Measurements from ENCODE around the gene ADD3. TPM values are rescaled to one million over a fixed set of nuclear protein-coding genes. Genes with fewer than 3 reads are reported as not detected.
"Not testable (repeated sequence)": the region's sequence is repeated elsewhere in the genome, so short reads cannot be mapped to it uniquely, and the experiment has no call there.

The ADD3 gene
- total and polyA plus RNA-seq, 5 donors, result 47.4 to 146 (median 122) TPM

DNA sequence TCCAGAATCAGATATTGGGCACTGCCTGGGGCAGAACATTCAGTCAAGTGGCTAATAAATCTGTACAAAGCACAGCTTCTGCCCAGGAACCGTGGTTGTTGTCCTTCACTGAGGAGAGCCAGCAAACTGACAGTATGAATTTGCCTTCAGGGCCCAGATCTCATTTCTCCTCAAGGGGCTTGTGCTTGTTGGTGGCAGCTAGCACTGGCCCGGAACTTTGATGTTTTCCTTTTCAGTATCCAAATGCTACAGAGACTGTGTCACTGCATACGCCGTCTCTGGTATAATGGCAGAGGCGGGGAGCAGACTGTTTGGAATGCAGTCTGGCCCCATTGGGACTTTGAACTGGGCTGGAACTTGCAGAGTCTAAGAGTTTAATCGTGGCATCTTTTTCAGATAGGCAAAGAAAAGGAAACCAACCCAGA lies 30.4 kb upstream of the ADD3 start:
- ATAC-seq (peak; percentile 76 to 83), DNase-seq (peak; percentile 50 to 72 (median 51))
- H3K4me1 ChIP-seq (ENCODE audit: control insufficient read depth, insufficient read depth, low read length), result no peaks in the 10 kb centered on the region
- peak overlapping the region; percentile 4 for H3K27ac ChIP-seq (ENCODE audit: low read length)
- 47% methylated on average over 6 of the region's 6 CpGs for WGBS
- H3K27me3 ChIP-seq (ENCODE audit: control insufficient read depth, insufficient read depth), result no peaks in the 10 kb centered on the region
- intact Hi-C loops (cut with DNase I), result no loop called here
- no peak overlapping the region for H3K4me3 ChIP-seq (ENCODE audit: low read length)
- H3K9me3 ChIP-seq (ENCODE audit: control insufficient read depth, low read length), result no peaks in the 10 kb centered on the region

DNA sequence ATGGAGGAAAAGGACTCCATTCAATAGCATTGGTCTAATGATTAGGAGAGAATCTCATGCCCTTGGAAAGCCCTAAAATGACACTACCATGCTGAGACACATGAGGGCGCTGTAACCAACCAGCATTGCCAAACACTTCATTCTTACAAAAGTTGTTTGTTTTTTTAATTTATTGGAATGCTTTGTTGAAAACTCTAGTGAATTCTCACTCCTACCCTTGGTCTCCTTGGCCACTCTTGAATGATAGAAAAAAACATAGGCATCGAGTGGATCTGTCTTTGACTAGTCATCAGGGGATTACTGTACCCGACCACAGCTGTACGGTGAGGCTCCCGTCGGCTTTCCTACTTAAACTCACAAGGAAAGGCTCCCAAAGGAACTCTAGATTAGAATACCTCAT lies 29.3 kb upstream of the ADD3 start:
- H3K4me3 ChIP-seq (ENCODE audit: low read length), result no peak overlapping the region
- 51% methylated on average over 6 of the region's 6 CpGs for WGBS
- H3K4me1 ChIP-seq (ENCODE audit: control insufficient read depth, insufficient read depth, low read length), result no peaks in the 10 kb centered on the region
- intact Hi-C loops (cut with DNase I), result no loop called here
- no peaks in the 10 kb centered on the region for H3K9me3 ChIP-seq (ENCODE audit: control insufficient read depth, low read length)
- H3K27ac ChIP-seq (ENCODE audit: low read length), result no peak overlapping the region
- H3K27me3 ChIP-seq (ENCODE audit: control insufficient read depth, insufficient read depth), result no peaks in the 10 kb centered on the region
- DNase-seq (peak in 2 of 3 donors; percentile 28 to 57), ATAC-seq (peak in 1 of 2 donors; percentile 47)

DNA sequence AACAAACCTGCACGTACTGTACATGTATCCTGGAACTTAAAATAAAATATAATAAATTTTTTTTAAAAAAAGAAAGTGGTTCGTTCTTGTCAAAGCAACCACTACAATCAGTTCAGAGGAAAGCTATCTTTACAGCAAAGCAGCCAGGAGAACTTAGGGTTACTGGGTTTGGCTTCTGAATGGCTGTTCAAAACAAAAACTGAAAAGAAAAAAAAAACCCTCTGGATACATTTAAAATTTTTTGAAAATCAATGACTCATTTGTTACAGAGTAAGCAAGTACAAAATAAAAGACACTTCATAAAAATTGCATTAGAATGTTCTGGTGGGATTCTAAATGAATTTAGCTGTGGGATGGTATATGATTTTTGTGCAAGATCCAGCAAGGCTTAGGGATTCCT lies 28.6 kb upstream of the ADD3 start:
- no peaks in the 10 kb centered on the region for H3K4me1 ChIP-seq (ENCODE audit: control insufficient read depth, insufficient read depth, low read length)
- intact Hi-C loops (cut with DNase I), result no loop called here
- WGBS, result 69% methylated on average over 2 of the region's 2 CpGs
- H3K27ac ChIP-seq (ENCODE audit: low read length), result no peak overlapping the region
- no peak for ATAC-seq
- no peaks in the 10 kb centered on the region for H3K9me3 ChIP-seq (ENCODE audit: control insufficient read depth, low read length)
- no peak overlapping the region for H3K4me3 ChIP-seq (ENCODE audit: low read length)
- H3K27me3 ChIP-seq (ENCODE audit: control insufficient read depth, insufficient read depth), result no peaks in the 10 kb centered on the region
- DNase-seq, result no peak

DNA sequence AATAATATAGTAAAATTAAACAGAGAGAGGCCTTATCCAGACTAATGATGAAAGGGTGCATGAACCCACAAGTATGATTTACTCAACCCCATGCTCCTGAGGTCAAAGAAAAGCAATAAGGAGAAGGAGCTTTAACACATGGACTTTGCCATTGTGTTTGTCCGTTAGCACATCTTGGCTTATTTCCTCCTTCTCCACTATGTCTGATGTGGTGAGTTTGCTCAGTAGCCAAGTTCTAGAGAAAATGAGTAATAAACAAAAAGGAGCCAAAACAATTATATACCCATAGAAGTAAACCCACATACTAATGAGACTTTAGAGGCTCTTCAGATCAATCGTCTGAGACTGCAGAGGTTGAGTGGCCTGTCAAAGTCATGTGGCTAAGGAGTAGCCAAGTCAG lies 26.1 kb upstream of the ADD3 start:
- no peak overlapping the region for H3K4me3 ChIP-seq (ENCODE audit: low read length)
- ATAC-seq (peak; percentile 28 to 47), DNase-seq (no peak)
- peak overlapping the region; percentile 91 for H3K27ac ChIP-seq (ENCODE audit: low read length)
- intact Hi-C loops (cut with DNase I), result no loop called here
- H3K4me1 ChIP-seq (ENCODE audit: control insufficient read depth, insufficient read depth, low read length), result no peaks in the 10 kb centered on the region
- H3K9me3 ChIP-seq (ENCODE audit: control insufficient read depth, low read length), result no peaks in the 10 kb centered on the region
- no peaks in the 10 kb centered on the region for H3K27me3 ChIP-seq (ENCODE audit: control insufficient read depth, insufficient read depth)
- 35% methylated on average over 2 of the region's 2 CpGs for WGBS

DNA sequence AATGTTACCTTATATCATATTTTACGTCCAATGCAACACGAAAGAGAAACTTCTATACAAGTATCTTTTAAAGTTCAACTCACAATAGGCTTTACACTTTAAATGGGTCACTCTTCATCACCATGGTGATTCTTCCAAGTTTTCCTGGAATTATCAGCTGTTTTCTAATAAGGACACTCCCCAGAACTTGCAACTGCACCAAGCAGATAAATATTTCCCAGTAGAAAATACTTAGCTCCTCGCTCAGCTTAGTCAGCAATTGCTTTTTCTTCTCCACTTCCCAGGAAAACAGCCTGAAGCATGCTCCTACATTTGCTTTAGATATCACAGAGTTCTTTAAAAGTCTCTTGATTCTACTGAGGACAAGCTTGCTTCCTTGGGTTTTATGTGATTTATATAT lies 25.7 kb upstream of the ADD3 start:
- Histone ChIP-seq H3K4me1 (ENCODE audit: control insufficient read depth, insufficient read depth, low read length) (no peaks in the 10 kb centered on the region), H3K27ac (ENCODE audit: low read length) (peak overlapping the region; percentile 91), H3K9me3 (ENCODE audit: control insufficient read depth, low read length) (no peaks in the 10 kb centered on the region), H3K4me3 (ENCODE audit: low read length) (no peak overlapping the region), H3K27me3 (ENCODE audit: control insufficient read depth, insufficient read depth) (no peaks in the 10 kb centered on the region)
- DNase-seq (no peak), ATAC-seq (peak; percentile 84 to 88)
- 55% methylated on average over 3 of the region's 3 CpGs for WGBS
- intact Hi-C loops (cut with DNase I), result no loop called here

DNA sequence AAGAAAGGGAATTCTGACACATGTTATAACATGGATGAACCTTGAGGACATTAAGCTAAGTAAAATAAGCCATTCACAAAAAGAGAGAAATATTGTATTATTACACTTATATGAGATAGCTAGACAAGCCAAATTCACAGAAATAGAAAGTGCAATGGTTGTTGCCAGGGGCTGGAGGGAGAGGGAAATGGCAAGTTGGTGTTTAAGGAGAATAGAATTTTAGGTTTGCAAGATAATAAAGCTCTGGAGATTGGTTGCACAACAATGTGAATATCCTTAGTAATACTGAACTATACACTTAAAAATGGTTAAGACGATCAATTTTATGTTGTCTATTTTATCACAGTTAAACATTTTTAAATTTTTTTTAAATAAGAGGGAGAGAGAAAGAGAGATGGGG lies 25.0 kb upstream of the ADD3 start:
- Histone ChIP-seq H3K9me3 (ENCODE audit: control insufficient read depth, low read length) (no peaks in the 10 kb centered on the region), H3K4me3 (ENCODE audit: low read length) (no peak overlapping the region), H3K27ac (ENCODE audit: low read length) (no peak overlapping the region), H3K4me1 (ENCODE audit: control insufficient read depth, insufficient read depth, low read length) (no peaks in the 10 kb centered on the region), H3K27me3 (ENCODE audit: control insufficient read depth, insufficient read depth) (no peaks in the 10 kb centered on the region)
- ATAC-seq, result no peak
- intact Hi-C loops (cut with DNase I), result no loop called here
- no peak for DNase-seq
- WGBS, result 52% methylated on average over 1 of the region's 1 CpG

DNA sequence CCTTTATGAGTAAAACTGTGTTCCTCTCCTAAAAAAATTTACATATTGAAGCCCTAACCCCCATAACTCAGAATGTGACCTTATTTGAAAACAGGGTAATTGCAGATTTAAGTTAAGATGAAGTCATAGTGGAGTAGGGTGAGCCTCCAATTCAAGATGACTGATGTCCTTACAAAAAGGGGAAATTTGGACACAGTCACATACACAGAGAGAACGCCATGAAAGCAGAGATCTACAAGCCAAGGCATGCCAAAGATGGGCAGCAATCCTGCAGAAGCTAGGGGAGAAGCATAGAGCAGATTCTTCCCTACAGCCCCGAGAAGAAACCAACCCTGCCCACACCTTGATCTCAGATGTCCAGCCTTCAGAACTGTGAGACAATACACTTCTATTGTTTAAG lies 23.8 kb upstream of the ADD3 start:
- Histone ChIP-seq H3K4me1 (ENCODE audit: control insufficient read depth, insufficient read depth, low read length) (no peaks in the 10 kb centered on the region), H3K9me3 (ENCODE audit: control insufficient read depth, low read length) (no peaks in the 10 kb centered on the region), H3K4me3 (ENCODE audit: low read length) (no peak overlapping the region), H3K27ac (ENCODE audit: low read length) (no peak overlapping the region), H3K27me3 (ENCODE audit: control insufficient read depth, insufficient read depth) (no peaks in the 10 kb centered on the region)
- 85% methylated on average over 2 of the region's 2 CpGs for WGBS
- intact Hi-C loops (cut with DNase I), result no loop called here
- ATAC-seq (no peak), DNase-seq (no peak)

DNA sequence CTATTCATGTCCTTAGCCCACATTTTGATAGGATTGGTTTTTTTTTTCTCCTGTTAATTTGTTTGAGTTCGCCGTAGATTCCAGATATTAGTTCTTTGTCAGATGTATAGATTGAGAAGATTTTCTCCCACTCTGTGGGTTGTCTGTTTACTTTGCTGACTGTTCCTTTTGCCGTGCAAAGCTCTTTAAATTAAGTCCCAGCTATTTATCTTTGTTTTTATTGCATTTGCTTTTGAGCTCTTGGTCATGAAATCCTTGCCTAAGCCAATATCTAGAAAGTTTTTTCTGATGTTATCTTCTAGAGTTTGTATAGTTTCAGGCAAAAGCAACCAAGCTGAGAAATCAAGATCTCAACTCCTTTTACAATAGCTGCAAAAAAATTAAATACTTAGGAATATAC lies 22.0 kb upstream of the ADD3 start:
- H3K4me1 ChIP-seq (ENCODE audit: control insufficient read depth, insufficient read depth, low read length); H3K27ac ChIP-seq (ENCODE audit: low read length); intact Hi-C loops (cut with DNase I); H3K4me3 ChIP-seq (ENCODE audit: low read length); ATAC-seq; DNase-seq; H3K27me3 ChIP-seq (ENCODE audit: control insufficient read depth, insufficient read depth); H3K9me3 ChIP-seq (ENCODE audit: control insufficient read depth, low read length): not testable (repeated sequence)
- WGBS, result 95% methylated on average over 3 of the region's 3 CpGs

DNA sequence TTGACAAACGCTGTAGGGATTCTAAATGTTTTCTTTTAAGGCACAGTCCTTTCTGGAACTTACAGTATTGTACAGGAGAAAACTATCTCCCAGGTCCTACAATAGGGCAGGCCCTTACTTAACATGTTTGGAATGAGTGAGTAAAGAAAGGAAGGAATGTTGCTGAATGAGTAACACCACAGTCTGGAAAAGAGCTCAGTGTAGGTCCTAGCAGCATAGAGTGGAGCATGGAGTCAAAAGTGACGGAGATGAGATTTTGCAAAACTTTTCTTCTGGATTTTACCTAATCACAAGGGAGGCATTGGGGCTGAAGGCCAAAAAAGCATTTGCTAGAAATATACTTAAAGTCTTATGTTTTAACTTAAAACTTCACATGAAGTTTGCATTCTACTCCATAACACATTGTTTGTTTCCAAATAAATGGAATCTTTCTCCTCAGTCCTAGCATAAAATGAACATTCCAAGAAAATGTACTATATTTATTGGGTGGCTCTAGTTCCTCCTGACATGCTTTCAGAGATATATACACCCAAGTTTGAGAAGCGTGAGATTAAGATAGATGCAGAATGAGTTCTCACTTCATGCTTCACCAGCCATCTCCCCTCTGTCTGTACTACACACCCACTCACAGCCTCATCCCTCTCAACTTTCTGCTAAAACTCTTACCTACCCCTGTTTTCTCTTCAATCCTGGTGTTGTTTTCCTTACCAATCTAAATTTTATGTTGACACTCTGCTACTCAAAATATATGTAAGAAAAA lies 20.2 kb upstream of the ADD3 start:
- intact Hi-C loops (cut with DNase I), result no loop called here
- no peak overlapping the region for H3K27ac ChIP-seq (ENCODE audit: low read length)
- 78% methylated on average over 3 of the region's 3 CpGs for WGBS
- no peaks in the 10 kb centered on the region for H3K9me3 ChIP-seq (ENCODE audit: control insufficient read depth, low read length)
- DNase-seq (no peak), ATAC-seq (peak in 1 of 2 donors; percentile 31)
- no peaks in the 10 kb centered on the region for H3K4me1 ChIP-seq (ENCODE audit: control insufficient read depth, insufficient read depth, low read length)
- no peak overlapping the region for H3K4me3 ChIP-seq (ENCODE audit: low read length)
- no peaks in the 10 kb centered on the region for H3K27me3 ChIP-seq (ENCODE audit: control insufficient read depth, insufficient read depth)

DNA sequence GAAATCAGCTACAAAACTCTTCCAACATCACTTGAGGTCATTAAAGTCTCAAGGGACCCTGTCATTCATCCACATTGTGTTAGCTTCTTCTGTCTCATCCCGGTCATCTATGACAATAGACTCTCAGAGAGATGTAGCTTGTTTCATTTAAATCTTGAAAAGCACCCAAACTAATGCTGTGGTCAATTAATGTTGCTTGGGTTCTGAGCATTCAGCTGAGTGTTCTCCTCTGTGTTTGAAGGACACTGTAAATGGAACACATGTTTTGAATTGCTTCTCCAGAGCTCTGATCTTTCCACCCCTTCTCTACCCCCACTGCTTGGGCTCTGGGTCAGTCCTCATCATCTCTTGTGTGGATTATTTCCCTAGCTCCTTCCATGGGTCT lies 19.6 kb upstream of the ADD3 start:
- H3K27me3 ChIP-seq (ENCODE audit: control insufficient read depth, insufficient read depth), result no peaks in the 10 kb centered on the region
- DNase-seq (no peak), ATAC-seq (no peak)
- no peaks in the 10 kb centered on the region for H3K4me1 ChIP-seq (ENCODE audit: control insufficient read depth, insufficient read depth, low read length)
- H3K27ac ChIP-seq (ENCODE audit: low read length), result no peak overlapping the region
- 76% methylated on average over 1 of the region's 1 CpG for WGBS
- intact Hi-C loops (cut with DNase I), result no loop called here
- no peaks in the 10 kb centered on the region for H3K9me3 ChIP-seq (ENCODE audit: control insufficient read depth, low read length)
- H3K4me3 ChIP-seq (ENCODE audit: low read length), result no peak overlapping the region

DNA sequence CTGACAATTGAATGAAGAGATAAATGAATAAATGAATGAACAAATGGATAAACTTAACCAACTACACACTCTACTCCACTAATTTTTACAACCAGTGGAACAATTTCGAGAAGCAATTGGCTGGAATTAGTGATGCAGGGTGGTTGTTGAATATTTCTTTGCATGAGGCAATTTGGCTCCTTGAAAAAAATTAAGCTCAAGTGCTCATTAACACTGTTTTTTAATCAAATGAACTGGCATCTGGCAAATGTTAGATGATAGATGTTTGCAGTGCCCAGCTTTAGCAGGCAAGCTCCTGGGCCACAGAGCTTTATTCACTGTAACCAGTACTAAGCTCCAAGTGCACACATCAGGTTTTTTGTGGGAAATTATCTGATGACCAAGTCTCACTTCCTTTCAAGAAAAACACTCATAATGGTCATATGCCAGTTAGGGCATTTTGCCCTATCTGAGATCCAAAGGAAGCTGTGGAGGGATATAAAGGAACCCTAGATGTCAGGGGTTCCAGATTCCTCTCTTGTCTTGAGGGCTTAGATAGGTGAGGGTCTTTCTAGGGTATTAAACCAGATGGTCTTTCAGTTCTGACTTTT lies 16.4 kb upstream of the ADD3 start:
- intact Hi-C loops (cut with DNase I), result loop anchor here in 1 of 4 donors (10.0 kb wide), 1 partner anchor 143 kb away; no protein-coding TSS in a partner anchor
- WGBS, result 93% methylated on average over 1 of the region's 1 CpG
- no peak for ATAC-seq

More for the DNA sequence above, 16.4 kb upstream of the ADD3 start:
- H3K27ac ChIP-seq (ENCODE audit: low read length), result no peak overlapping the region
- no peaks in the 10 kb centered on the region for H3K27me3 ChIP-seq (ENCODE audit: control insufficient read depth, insufficient read depth)
- H3K4me1 ChIP-seq (ENCODE audit: control insufficient read depth, insufficient read depth, low read length), result no peaks in the 10 kb centered on the region
- H3K4me3 ChIP-seq (ENCODE audit: low read length), result no peak overlapping the region
- DNase-seq, result no peak
- no peaks in the 10 kb centered on the region for H3K9me3 ChIP-seq (ENCODE audit: control insufficient read depth, low read length)
